MM.1S (cell line): ENCODE measurements around the gene FPR3.

Experiments
- CTCF ChIP-seq: fragments of 300-600 bp; sonication (generic); IDR thresholded peaks from 2 replicates; pipeline ENCODE4 v1.5.1; 2016; ENCODE audit warnings: antibody characterized with exemption, low read length, mixed read lengths
- EZH2 ChIP-seq: fragments of 300-600 bp; sonication (generic); optimal IDR thresholded peaks from 2 replicates; pipeline ENCODE3; 2017; ENCODE audit warnings: low read depth, mild to moderate bottlenecking, antibody characterized with exemption, low read length, mixed read lengths
- EZH2phosphoT487 ChIP-seq: fragments of 300-600 bp; sonication (generic); IDR thresholded peaks from 2 replicates; pipeline ENCODE4 v1.6.1; 2018; ENCODE audit warnings: antibody characterized with exemption, low read length

GRCh38 chr19:51807925-51808324, 13.0 kb downstream of the FPR3 start:
- TF ChIP-seq CTCF: no peak
- TF ChIP-seq EZH2phosphoT487: no peak
- TF ChIP-seq EZH2: no peak
